Measurements from ENCODE around the gene TRPM8. TPM values are rescaled to one million over a fixed set of nuclear protein-coding genes. Genes with fewer than 3 reads are reported as not detected.

The TRPM8 gene
- total RNA-seq, 2 experiments from 2014 or later = not detected

- ChIA-PET CTCF (interaction anchor here (0.7 kb wide), 1 partner anchor 191 kb away, joined by 3 read pairs; no protein-coding TSS in a partner anchor), POLR2A (no interaction called here)
- no peak overlapping the region for H3K4me3 Mint-ChIP-seq
- peaks cover 5% of the 10 kb centered on the region for H3K27me3 Mint-ChIP-seq
- Histone ChIP-seq H3K4me3 (ENCODE audit: low read length) (no peak overlapping the region), H3K9me3 (ENCODE audit: control insufficient read depth in 1 of 2, insufficient read depth in 1 of 2, low read length in 2 of 2) (no peaks in the 10 kb centered on the region), H3K27me3 (ENCODE audit: control insufficient read depth in 1 of 2, insufficient read depth in 2 of 2, low read length in 2 of 2) (peaks cover 0 to 4% of the 10 kb centered on the region in 2 experiments), H3K36me3 (ENCODE audit: insufficient read depth, low read length) (no peaks in the 10 kb centered on the region), H3K4me1 (ENCODE audit: insufficient read depth, low read length) (no peaks in the 10 kb centered on the region), H3K27ac (ENCODE audit: low read depth in 1 of 2, low read length in 2 of 2) (no peak overlapping the region)
- no peaks in the 10 kb centered on the region for H3K4me1 Mint-ChIP-seq (ENCODE audit: low read depth)
- no peaks in the 10 kb centered on the region for H3K36me3 Mint-ChIP-seq (ENCODE audit: low read depth)
- DNase-seq (no peak), ATAC-seq (ENCODE audit: poor library complexity) (no peak)
- H3K9me3 Mint-ChIP-seq = no peaks in the 10 kb centered on the region
- no peak overlapping the region for H3K27ac Mint-ChIP-seq
- intact Hi-C loops (cut with DNase I, micrococcal nuclease) = no loop called here
- TF ChIP-seq, protein P1, sequence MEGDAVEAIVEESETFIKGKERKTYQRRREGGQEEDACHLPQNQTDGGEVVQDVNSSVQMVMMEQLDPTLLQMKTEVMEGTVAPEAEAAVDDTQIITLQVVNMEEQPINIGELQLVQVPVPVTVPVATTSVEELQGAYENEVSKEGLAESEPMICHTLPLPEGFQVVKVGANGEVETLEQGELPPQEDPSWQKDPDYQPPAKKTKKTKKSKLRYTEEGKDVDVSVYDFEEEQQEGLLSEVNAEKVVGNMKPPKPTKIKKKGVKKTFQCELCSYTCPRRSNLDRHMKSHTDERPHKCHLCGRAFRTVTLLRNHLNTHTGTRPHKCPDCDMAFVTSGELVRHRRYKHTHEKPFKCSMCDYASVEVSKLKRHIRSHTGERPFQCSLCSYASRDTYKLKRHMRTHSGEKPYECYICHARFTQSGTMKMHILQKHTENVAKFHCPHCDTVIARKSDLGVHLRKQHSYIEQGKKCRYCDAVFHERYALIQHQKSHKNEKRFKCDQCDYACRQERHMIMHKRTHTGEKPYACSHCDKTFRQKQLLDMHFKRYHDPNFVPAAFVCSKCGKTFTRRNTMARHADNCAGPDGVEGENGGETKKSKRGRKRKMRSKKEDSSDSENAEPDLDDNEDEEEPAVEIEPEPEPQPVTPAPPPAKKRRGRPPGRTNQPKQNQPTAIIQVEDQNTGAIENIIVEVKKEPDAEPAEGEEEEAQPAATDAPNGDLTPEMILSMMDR (IDR thresholded peaks at IDR 0.05) = no peak
Measured at GRCh38 chr2:233960203-233960602, 43.0 kb downstream of the TRPM8 start.

DNA sequence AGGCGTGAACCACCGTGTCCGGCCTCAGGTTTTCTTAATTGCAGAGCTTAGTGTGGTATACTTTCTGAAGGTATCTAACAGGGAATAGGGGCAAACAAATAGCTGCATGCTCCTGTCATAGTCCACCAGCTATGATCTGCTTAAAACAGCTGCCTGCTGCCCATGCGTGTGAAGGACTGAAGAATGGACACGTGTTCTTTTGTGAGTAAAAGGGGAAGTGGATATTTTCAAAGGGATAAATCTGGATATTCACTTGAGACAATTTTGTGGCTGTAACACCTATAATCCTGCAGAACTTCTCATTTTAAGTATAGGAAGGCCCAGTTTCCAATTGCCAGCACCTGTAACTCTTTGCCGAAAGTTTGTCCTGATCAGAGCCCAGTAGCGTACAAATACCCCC lies 44.7 kb downstream of the TRPM8 start:
- DNase-seq (no peak), ATAC-seq (ENCODE audit: poor library complexity) (no peak)
- Histone ChIP-seq H3K27me3 (ENCODE audit: control insufficient read depth in 1 of 2, insufficient read depth in 2 of 2, low read length in 2 of 2) (no peaks in the 10 kb centered on the region), H3K9me3 (ENCODE audit: control insufficient read depth in 1 of 2, insufficient read depth in 1 of 2, low read length in 2 of 2) (no peaks in the 10 kb centered on the region), H3K4me3 (ENCODE audit: low read length) (no peak overlapping the region), H3K36me3 (ENCODE audit: insufficient read depth, low read length) (no peaks in the 10 kb centered on the region), H3K4me1 (ENCODE audit: insufficient read depth, low read length) (no peaks in the 10 kb centered on the region), H3K27ac (ENCODE audit: low read depth in 1 of 2, low read length in 2 of 2) (no peak overlapping the region)
- POLR2A ChIA-PET = no interaction called here
- Mint-ChIP-seq H3K36me3 (ENCODE audit: low read depth) (no peaks in the 10 kb centered on the region), H3K9me3 (no peaks in the 10 kb centered on the region), H3K27ac (no peak overlapping the region), H3K4me1 (ENCODE audit: low read depth) (no peaks in the 10 kb centered on the region), H3K27me3 (peaks cover 5% of the 10 kb centered on the region), H3K4me3 (no peak overlapping the region)
- CTCF ChIA-PET = no interaction called here
- TF ChIP-seq, protein P1 (IDR thresholded peaks at IDR 0.05) = no peak
- intact Hi-C loops (cut with DNase I, micrococcal nuclease) = no loop called here

GRCh38 chr2:233964581-233964980 lies 47.4 kb downstream of the TRPM8 start:
- Histone ChIP-seq H3K4me3 (ENCODE audit: low read length) (no peak overlapping the region), H3K27ac (ENCODE audit: low read depth in 1 of 2, low read length in 2 of 2) (no peak overlapping the region), H3K4me1 (ENCODE audit: insufficient read depth, low read length) (peaks cover 10% of the 10 kb centered on the region), H3K27me3 (ENCODE audit: control insufficient read depth in 1 of 2, insufficient read depth in 2 of 2, low read length in 2 of 2) (no peaks in the 10 kb centered on the region), H3K9me3 (ENCODE audit: control insufficient read depth in 1 of 2, insufficient read depth in 1 of 2, low read length in 2 of 2) (no peaks in the 10 kb centered on the region), H3K36me3 (ENCODE audit: insufficient read depth, low read length) (no peaks in the 10 kb centered on the region)
- Mint-ChIP-seq H3K9me3 (no peaks in the 10 kb centered on the region), H3K27me3 (peaks cover 5% of the 10 kb centered on the region), H3K36me3 (ENCODE audit: low read depth) (no peaks in the 10 kb centered on the region), H3K4me1 (ENCODE audit: low read depth) (peaks cover 12% of the 10 kb centered on the region), H3K27ac (no peak overlapping the region), H3K4me3 (no peak overlapping the region)
- TF ChIP-seq, protein P1 (IDR thresholded peaks at IDR 0.05) = no peak
- no peak for DNase-seq
- ATAC-seq (ENCODE audit: poor library complexity) = no peak
- POLR2A ChIA-PET = no interaction called here
- CTCF ChIA-PET = no interaction called here
- intact Hi-C loops (cut with DNase I, micrococcal nuclease) = no loop called here
